GM10248 (cell line): ENCODE measurements around the gene PCNT.

Source experiments
- CTCF ChIA-PET: fragments of 300-600 bp; sonication (Branson Sonifier 250); formaldehyde crosslinking; extraction: SDS; loops from one replicate; lab custom pipeline; 2021; ENCODE audit warnings: antibody characterized with exemption; lab: Yijun Ruan, JAX
- POLR2A ChIA-PET: fragments of 350-650 bp; sonication (Branson Sonifier 250); formaldehyde crosslinking; extraction: SDS; loops from one replicate; lab custom pipeline; 2020; ENCODE audit warnings: antibody characterized with exemption; lab: Yijun Ruan, JAX
- DNase-seq: peaks from one replicate; pipeline ENCODE4 v3.0.0; 2012; ENCODE audit errors: extremely low spot score
- CTCF ChIP-seq: IDR thresholded peaks from 2 replicates; pipeline ENCODE4 v1.5.1; 2012; ENCODE audit warnings: mild to moderate bottlenecking, low read depth; ENCODE audit errors: extremely low read depth, missing control alignments, control extremely low read depth

The PCNT gene

GRCh38 chr21:46424039-46424591 is 100.2 kb downstream of the PCNT start:
- TF ChIP-seq CTCF, result no peak
- ChIA-PET CTCF (no interaction called here), POLR2A (no interaction called here)
- DNase-seq, result no peak

GRCh38 chr21:46424621-46425020 is 100.7 kb downstream of the PCNT start:
- POLR2A ChIA-PET, result no interaction called here
- TF ChIP-seq CTCF, result no peak
- CTCF ChIA-PET, result no interaction called here
- DNase-seq, result no peak

GRCh38 chr21:46425041-46425440 is 101.1 kb downstream of the PCNT start:
- ChIA-PET POLR2A (no interaction called here), CTCF (interaction anchor here (1.3 kb wide), 2 partner anchors 12 to 74 kb away, joined by 3 to 4 read pairs; no protein-coding TSS in a partner anchor)
- DNase-seq, result no peak
- TF ChIP-seq CTCF, result no peak

GRCh38 chr21:46425571-46425970 is 101.6 kb downstream of the PCNT start:
- no peak for TF ChIP-seq CTCF
- CTCF ChIA-PET, result interaction anchor here (1.3 kb wide), 2 partner anchors 11 to 74 kb away, joined by 3 to 4 read pairs; no protein-coding TSS in a partner anchor
- DNase-seq, result no peak
- POLR2A ChIA-PET, result no interaction called here

- DNase-seq, result no peak
- ChIA-PET POLR2A (no interaction called here), CTCF (interaction anchor here (1.3 kb wide), 2 partner anchors 10 to 73 kb away, joined by 3 to 4 read pairs; no protein-coding TSS in a partner anchor)
- TF ChIP-seq CTCF, result no peak
Measured at GRCh38 chr21:46426313-46427046, 102.5 kb downstream of the PCNT start.

GRCh38 chr21:46427516-46427915 is 103.6 kb downstream of the PCNT start:
- DNase-seq, result no peak
- ChIA-PET POLR2A (no interaction called here), CTCF (interaction anchor here (1.6 kb wide), 1 partner anchor 13 kb away, joined by 4 read pairs; no protein-coding TSS in a partner anchor)
- no peak for TF ChIP-seq CTCF
